HG03045 (cell line): Measurements from ENCODE around the gene POLR2J.
"Not testable (repeated sequence)": the region's sequence is repeated elsewhere in the genome, so short reads cannot be mapped to it uniquely, and the experiment has no call there.

Experiments
- ATAC-seq: cut with Tn5 transposase; IDR thresholded peaks from one replicate; pipeline ENCODE4 v1.9.1; 2021; ENCODE audit warnings: mild to moderate bottlenecking, moderate library complexity; ENCODE audit not compliant: unreplicated experiment

The POLR2J gene

DNA sequence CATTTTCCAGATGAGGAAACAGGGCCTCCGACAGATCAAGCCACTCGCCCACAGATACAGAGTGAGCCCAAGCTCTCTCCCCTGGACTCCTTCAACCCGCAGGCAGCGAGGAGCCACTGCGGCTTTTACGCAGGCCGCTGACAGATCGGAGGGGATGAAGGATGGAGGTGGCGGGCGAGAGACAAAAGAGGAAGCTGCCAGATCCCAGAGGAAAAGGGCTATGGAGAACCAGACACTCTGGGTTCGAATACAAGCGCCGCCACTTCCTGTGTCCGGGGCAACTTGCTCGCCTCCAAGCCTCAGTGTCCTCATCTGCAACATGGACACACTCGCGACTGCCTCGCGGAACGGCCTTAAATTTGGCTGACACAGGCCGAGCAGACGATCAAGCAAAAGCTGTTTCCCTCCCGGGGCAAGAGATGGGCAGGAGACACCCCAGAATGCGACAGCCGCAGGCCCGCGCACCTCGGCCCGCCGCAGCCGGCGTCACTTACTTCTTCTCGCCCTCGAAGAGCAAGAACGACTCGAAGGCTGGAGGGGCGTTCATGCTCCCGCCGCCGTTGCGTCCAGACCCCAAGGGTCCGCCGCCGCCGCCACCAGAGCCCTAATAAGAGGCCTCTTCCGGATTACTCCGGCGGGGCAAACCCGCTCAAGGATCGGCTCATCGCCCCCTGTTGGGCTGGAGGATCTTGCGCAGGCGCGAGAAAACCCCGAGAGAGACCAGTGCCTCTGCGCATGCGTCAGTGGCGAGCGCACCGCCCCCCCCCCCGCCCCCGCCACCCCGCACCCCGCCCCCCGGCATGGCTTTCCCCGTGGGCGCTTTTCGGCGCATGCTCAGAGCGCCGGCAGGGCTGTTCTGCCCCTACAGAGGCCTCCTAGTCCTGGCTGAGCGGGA is at the start of gene POLR2J:
Gene POLR2J (minus strand): TSS at position 609 of the 895 bp plus-strand sequence. CDS start 62 bp downstream, at position 547.
- ATAC-seq = peak; percentile 91

- not testable (repeated sequence) for ATAC-seq
These were observed 49.4 kb upstream of the POLR2J start for GRCh38 chr7:102527822-102528793.

DNA sequence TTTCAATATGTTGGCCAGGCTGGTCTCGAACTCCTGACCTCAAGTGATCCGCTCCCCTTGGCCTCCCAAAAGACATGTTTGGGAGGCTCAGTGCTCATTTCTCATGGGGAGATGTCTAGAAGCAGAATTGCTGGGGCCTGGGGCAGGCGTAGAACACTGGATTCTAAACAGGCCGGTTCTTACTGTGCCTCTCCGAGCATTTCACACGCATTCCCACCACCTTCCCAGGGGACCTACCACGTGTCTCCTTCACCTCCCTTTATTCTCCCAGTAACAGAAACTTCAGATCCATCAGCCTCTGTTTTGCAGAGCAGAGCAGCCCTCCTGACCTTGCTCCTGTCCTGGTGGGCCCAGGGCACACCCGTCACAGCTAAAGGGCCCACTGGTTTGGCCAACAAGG is 48.5 kb upstream of the POLR2J start:
- ATAC-seq = not testable (repeated sequence)

- ATAC-seq = not testable (repeated sequence)
These were observed 46.1 kb upstream of the POLR2J start for GRCh38 chr7:102524803-102525202.

- ATAC-seq = not testable (repeated sequence)
These were observed 42.1 kb upstream of the POLR2J start for GRCh38 chr7:102520797-102521196.

DNA sequence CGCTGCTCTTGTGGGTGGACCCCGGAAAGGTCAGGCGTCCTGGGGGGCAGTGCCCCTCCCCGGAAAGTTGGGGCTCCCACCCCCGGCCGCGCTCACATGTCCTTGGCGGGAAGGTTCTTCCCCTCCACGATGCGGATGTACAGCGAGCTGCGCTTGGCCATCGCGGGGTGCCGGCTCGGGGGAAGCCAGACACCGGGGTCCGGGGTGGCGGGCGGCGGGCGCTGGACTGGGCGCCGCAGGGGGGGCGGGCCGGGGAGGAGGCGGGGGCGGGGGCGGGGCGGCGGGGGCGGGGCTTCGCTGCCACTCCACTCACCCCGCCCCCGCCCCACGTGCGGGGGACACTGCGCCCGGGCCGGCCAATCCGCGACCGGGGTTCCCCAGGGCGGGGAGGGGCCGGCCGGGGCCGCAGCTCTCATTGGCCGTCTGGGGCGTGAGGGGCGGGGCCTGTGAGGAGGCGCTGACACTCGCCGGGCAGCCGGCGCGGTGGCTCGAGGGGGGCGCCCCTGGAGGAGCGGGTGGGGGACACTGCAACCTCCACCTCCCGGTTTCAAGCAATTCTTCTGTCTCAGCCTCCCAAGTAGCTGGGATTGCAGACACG is 38.9 kb upstream of the POLR2J start, which contains the start of gene RASA4B:
Gene RASA4B (minus strand): TSS at position 228 of the 598 bp plus-strand sequence. CDS start 67 bp downstream, at position 161.
- ATAC-seq = peak; percentile 73

DNA sequence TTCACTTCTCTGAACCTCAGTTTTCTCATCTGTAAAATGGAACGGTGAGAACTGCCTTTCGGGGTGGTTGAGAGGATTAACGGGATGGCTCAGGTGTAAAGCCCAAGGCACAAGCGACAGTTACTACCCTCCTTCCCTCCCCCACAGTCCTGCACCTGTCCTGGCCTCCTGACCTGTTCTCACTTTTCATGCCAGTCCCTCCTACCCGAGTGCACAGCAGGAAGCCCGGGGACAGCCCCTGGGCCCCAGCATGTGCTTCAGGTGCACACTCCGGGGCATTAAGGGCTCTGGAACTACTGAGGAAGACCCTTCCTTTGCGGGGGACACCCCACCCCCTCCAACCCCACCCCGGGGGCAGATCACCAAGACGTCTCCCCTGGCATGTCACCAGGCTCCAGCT is 38.2 kb upstream of the POLR2J start:
- ATAC-seq = not testable (repeated sequence)

- ATAC-seq = not testable (repeated sequence)
These were observed 37.2 kb upstream of the POLR2J start for GRCh38 chr7:102515889-102516288.

GRCh38 chr7:102514881-102515721 is 36.4 kb upstream of the POLR2J start:
- peak; percentile 62 for ATAC-seq

- not testable (repeated sequence) for ATAC-seq
These were observed 34.0 kb upstream of the POLR2J start for GRCh38 chr7:102512642-102513221.

GRCh38 chr7:102511860-102512522 is 33.3 kb upstream of the POLR2J start:
- not testable (repeated sequence) for ATAC-seq

DNA sequence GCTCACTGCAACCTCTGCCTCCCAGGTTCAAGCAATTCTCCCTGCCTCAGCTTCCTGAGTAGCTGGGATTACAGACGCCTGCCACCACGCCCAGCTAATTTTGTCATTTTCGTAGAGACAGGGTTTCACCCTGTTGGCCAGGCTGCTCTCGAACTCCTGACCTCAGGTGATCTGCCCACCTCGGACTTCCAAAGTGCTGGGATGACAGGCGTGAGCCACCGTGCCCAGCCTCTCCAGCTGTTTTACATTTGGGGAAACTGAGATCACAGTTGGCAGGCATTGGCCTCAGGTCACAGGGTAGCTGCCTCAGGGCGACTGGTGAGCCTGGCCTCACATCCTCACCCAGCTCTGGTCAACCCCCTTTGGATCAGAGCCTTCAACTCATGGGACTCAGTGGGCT is 31.9 kb upstream of the POLR2J start:
- not testable (repeated sequence) for ATAC-seq

- not testable (repeated sequence) for ATAC-seq
These were observed 28.8 kb upstream of the POLR2J start for GRCh38 chr7:102507410-102508088.

GRCh38 chr7:102505298-102506185 is 26.8 kb upstream of the POLR2J start:
- ATAC-seq = not testable (repeated sequence)

GRCh38 chr7:102503141-102503540 is 24.4 kb upstream of the POLR2J start:
- ATAC-seq = not testable (repeated sequence)

DNA sequence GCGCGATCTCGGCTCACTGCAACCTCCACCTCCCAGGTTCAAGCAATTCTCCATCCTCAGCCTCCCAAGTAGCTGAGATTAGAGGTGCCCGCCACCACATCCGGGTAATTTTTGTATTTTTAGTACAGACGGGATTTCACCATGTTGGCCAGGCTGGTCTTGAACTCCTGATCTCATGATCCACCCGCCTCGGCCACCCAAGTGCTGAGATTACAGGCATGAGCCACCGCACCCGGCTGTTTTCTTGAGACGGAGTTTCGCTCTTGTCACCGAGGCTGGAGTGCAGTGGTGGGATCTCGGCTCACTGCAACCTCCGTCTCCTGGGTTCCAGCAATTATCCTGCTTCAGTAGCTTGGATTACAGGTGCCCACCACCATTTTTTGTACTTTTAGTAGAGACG is 19.6 kb upstream of the POLR2J start:
- not testable (repeated sequence) for ATAC-seq

GRCh38 chr7:102497308-102497707 is 18.6 kb upstream of the POLR2J start:
- not testable (repeated sequence) for ATAC-seq
